HG03558 (cell line): Measurements from ENCODE around the gene DDRGK1.
A peak's percentile ranks its signal among the peaks of the same experiment; 100 is the strongest.
"Not testable (repeated sequence)": the region's sequence is repeated elsewhere in the genome, so short reads cannot be mapped to it uniquely, and the experiment has no call there.

ENCODE experiments used
- ATAC-seq: cut with Tn5 transposase; IDR thresholded peaks from one replicate; pipeline ENCODE4 v1.9.1; 2021; ENCODE audit warnings: moderate number of reproducible peaks; ENCODE audit not compliant: unreplicated experiment; ENCODE audit errors: extremely low read depth

DDRGK1 gene

GRCh38 chr20:3189561-3190131, 14.8 kb downstream of the DDRGK1 start:
- ATAC-seq, result no peak

GRCh38 chr20:3188823-3189413, 15.6 kb downstream of the DDRGK1 start:
- ATAC-seq, result no peak

GRCh38 chr20:3187861-3188260, 16.6 kb downstream of the DDRGK1 start:
- ATAC-seq, result not testable (repeated sequence)

GRCh38 chr20:3183896-3184612, 20.4 kb downstream of the DDRGK1 start:
- ATAC-seq, result no peak

GRCh38 chr20:3182429-3182828, 22.1 kb downstream of the DDRGK1 start:
- not testable (repeated sequence) for ATAC-seq

GRCh38 chr20:3181270-3181669, 23.2 kb downstream of the DDRGK1 start:
- no peak for ATAC-seq

GRCh38 chr20:3180319-3180718, 24.2 kb downstream of the DDRGK1 start:
- no peak for ATAC-seq

- no peak for ATAC-seq
Measured at GRCh38 chr20:3177746-3178485, 26.6 kb downstream of the DDRGK1 start.

- no peak for ATAC-seq
Measured at GRCh38 chr20:3175270-3175669, 29.2 kb downstream of the DDRGK1 start.

- ATAC-seq, result no peak
Measured at GRCh38 chr20:3174442-3175261, 29.8 kb downstream of the DDRGK1 start.

GRCh38 chr20:3173610-3174441, 30.7 kb downstream of the DDRGK1 start:
- ATAC-seq, result peak; percentile 55

- ATAC-seq, result peak; percentile 21
Measured at GRCh38 chr20:3172933-3173609, 31.4 kb downstream of the DDRGK1 start, which contains the start of gene LZTS3. Gene LZTS3, minus strand, starts transcription at chr20:3173549. Its CDS starts 6,386 bp downstream, at chr20:3167163.

GRCh38 chr20:3172126-3172932, 32.2 kb downstream of the DDRGK1 start:
- ATAC-seq, result no peak

GRCh38 chr20:3171391-3172125, 32.9 kb downstream of the DDRGK1 start:
- no peak for ATAC-seq

GRCh38 chr20:3168829-3169590, 35.5 kb downstream of the DDRGK1 start:
- ATAC-seq, result no peak

- no peak for ATAC-seq
Measured at GRCh38 chr20:3168079-3168828, 36.2 kb downstream of the DDRGK1 start.
